Cerebellar nuclear complex (tissue), 1 donor: ENCODE results near the gene RFESD.
"Not testable (repeated sequence)": the region's sequence is repeated elsewhere in the genome, so short reads cannot be mapped to it uniquely, and the experiment has no call there.

Source experiments
- DNase-seq, 2 experiments: peaks; one replicate each; lab custom pipeline; 2025; lab: John Stamatoyannopoulos, UW

RFESD gene

GRCh38 chr5:95628933-95629332 is 17.6 kb upstream of the RFESD start:
- no peak for DNase-seq

GRCh38 chr5:95630394-95630917 is 16.1 kb upstream of the RFESD start:
- no peak for DNase-seq

GRCh38 chr5:95631255-95631958 is 15.2 kb upstream of the RFESD start:
- DNase-seq = no peak

- no peak for DNase-seq
Observed at GRCh38 chr5:95631991-95632675, 14.4 kb upstream of the RFESD start.

GRCh38 chr5:95632942-95633341 is 13.6 kb upstream of the RFESD start:
- not testable (repeated sequence) for DNase-seq

- DNase-seq = no peak
Observed at GRCh38 chr5:95633671-95634070, 12.9 kb upstream of the RFESD start.

- DNase-seq = no peak
Observed at GRCh38 chr5:95634081-95634480, 12.5 kb upstream of the RFESD start.

GRCh38 chr5:95638632-95639031 is 7.9 kb upstream of the RFESD start:
- DNase-seq = no peak

- no peak for DNase-seq
Observed at GRCh38 chr5:95641741-95642220, 4.8 kb upstream of the RFESD start.

- no peak for DNase-seq
Observed at GRCh38 chr5:95643152-95643551, 3.4 kb upstream of the RFESD start.

GRCh38 chr5:95644351-95645042 is 2.1 kb upstream of the RFESD start:
- no peak for DNase-seq

GRCh38 chr5:95646226-95646568 is 380 bp upstream of the RFESD start:
- not testable (repeated sequence) for DNase-seq

GRCh38 chr5:95647886-95648860 is 1.6 kb downstream of the RFESD start:
- no peak for DNase-seq

- no peak for DNase-seq
Observed at GRCh38 chr5:95649274-95649673, 2.7 kb downstream of the RFESD start.

GRCh38 chr5:95649842-95650620 is 3.5 kb downstream of the RFESD start:
- no peak for DNase-seq

- DNase-seq = no peak
Observed at GRCh38 chr5:95652849-95653248, 6.3 kb downstream of the RFESD start.

GRCh38 chr5:95654196-95654595 is 7.6 kb downstream of the RFESD start:
- no peak for DNase-seq

- DNase-seq = no peak
Observed at GRCh38 chr5:95655575-95655974, 9.0 kb downstream of the RFESD start.

GRCh38 chr5:95660060-95660459 is 13.5 kb downstream of the RFESD start:
- DNase-seq = no peak

GRCh38 chr5:95662946-95663345 is 16.4 kb downstream of the RFESD start:
- no peak for DNase-seq
